Naive thymus-derived CD8-positive, alpha-beta T cell (primary cell): ENCODE results near the gene CLEC7A. TPM values are rescaled to one million over a fixed set of nuclear protein-coding genes. Genes with fewer than 3 reads are reported as not detected.

Experiments
- ATAC-seq, 2 donors: fragments of 150-1000 bp; cut with Tn5 transposase in 1 of 2; sonication (Bioruptor Pico), chemical (Tn5 transposase) in 1 of 2; 1 replicate in 1 of 2; 2 replicates in 1 of 2; pipeline ENCODE4 v1.10.0; 2021; ENCODE audit warnings: mild to moderate bottlenecking in 2 of 2, moderate library complexity in 2 of 2
- POLR2A ChIA-PET: fragments of 350-600 bp; sonication (Branson Sonifier 250); formaldehyde crosslinking; loops from one replicate; lab custom pipeline; 2021; ENCODE audit warnings: antibody characterized with exemption; lab: Charles Lee
- DNase-seq, 10 donors: peaks; one replicate each; pipeline versions ENCODE4 v3.0.0 to v3.0.0-alpha.2; 2020 to 2022
- H3K27ac Mint-ChIP-seq, 10 donors: one replicate each; pipeline ENCODE4 v1.8.0; 2020 to 2022; ENCODE audit warnings: mild to moderate bottlenecking in 10 of 10, mixed read lengths in 10 of 10, moderate library complexity in 4 of 10, inconsistent platforms in 1 of 10
- H3K27me3 Mint-ChIP-seq, 5 donors: one replicate each; pipeline ENCODE4 v1.8.0; 2021 to 2022; ENCODE audit warnings: mixed read lengths in 5 of 5
- H3K36me3 Mint-ChIP-seq, 3 donors: one replicate each; pipeline ENCODE4 v1.8.0; 2020 to 2022; ENCODE audit warnings: mixed read lengths in 3 of 3, mild to moderate bottlenecking in 2 of 3, inconsistent platforms in 1 of 3
- H3K4me1 Mint-ChIP-seq, 4 donors: one replicate each; pipeline ENCODE4 v1.8.0; 2021 to 2022; ENCODE audit warnings: mixed read lengths in 4 of 4
- H3K4me3 Mint-ChIP-seq, 10 donors: one replicate each; pipeline ENCODE4 v1.8.0; 2020 to 2022; ENCODE audit warnings: mild to moderate bottlenecking in 10 of 10, mixed read lengths in 10 of 10, moderate library complexity in 6 of 10, inconsistent platforms in 1 of 10
- H3K9me3 Mint-ChIP-seq, 9 donors: one replicate each; pipeline ENCODE4 v1.8.0; 2020 to 2022; ENCODE audit warnings: mixed read lengths in 9 of 9, mild to moderate bottlenecking in 3 of 9, inconsistent platforms in 1 of 9, moderate library complexity in 1 of 9
- polyA plus RNA-seq, 3 donors: library from polyadenylated mRNA; unstranded; fragments of 300-500 nt; fragmentation: Illumina TruSeq; gene quantifications; one replicate each; pipeline ENCODE4 v1.2.3, GENCODE V29; 2021
- total RNA-seq, 8 experiments: library from RNA in 2 of 8; stranded (reverse) in 2 of 8; gene quantifications; one replicate each; pipeline ENCODE4 v1.2.3 and lab custom pipeline; 2021 to 2026

CLEC7A gene
- total and polyA plus RNA-seq, 5 experiments from 2014 or later = 0.44 TPM; not detected in 4

GRCh38 chr12:10132850-10133370 is 2.9 kb upstream of the CLEC7A start:
- no peak for DNase-seq
- POLR2A ChIA-PET = no interaction called here
- ATAC-seq = no peak
- Mint-ChIP-seq H3K4me1 (peaks cover 0 to 14% (median 4%) of the 10 kb centered on the region in 4 donors), H3K27me3 (peaks cover 0 to 22% (median 2%) of the 10 kb centered on the region in 5 donors), H3K9me3 (no peaks in the 10 kb centered on the region), H3K4me3 (no peak overlapping the region), H3K27ac (no peak overlapping the region), H3K36me3 (no peaks in the 10 kb centered on the region)

DNA sequence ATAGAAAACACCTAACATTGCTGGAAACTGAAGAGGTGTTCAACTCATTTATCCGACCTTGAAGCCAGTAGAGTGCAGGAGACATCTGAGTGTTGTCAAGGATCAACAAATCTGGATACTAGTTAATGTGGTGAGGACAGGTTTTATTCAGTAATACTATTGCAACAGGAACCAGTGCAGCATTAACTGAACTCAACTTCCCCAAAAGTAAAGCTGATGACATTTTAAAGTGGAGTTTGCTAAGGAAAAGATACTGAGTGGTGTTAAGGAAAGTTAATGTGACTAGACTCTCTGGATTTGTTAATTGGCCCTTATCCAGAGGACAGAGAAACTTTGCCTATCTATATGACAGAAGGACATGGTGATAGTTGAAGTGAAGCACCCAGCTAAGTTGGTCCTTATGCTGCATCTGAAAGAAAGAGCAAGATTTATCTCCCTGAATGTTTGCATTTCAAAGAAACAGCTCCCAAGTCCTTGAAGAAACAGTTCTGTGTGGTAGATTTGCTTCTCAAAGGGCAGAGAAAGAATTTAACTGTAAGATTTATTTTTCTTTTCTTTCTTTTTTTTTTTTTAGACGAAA is 1.2 kb upstream of the CLEC7A start:
- H3K4me3 Mint-ChIP-seq = no peak overlapping the region
- DNase-seq (no peak), ATAC-seq (no peak)
- H3K27me3 Mint-ChIP-seq = peaks cover 2 to 27% (median 6%) of the 10 kb centered on the region in 5 donors
- no peaks in the 10 kb centered on the region for H3K36me3 Mint-ChIP-seq
- no peaks in the 10 kb centered on the region for H3K9me3 Mint-ChIP-seq
- H3K27ac Mint-ChIP-seq = peak overlapping the region in 1 of 10 donors; percentile 36
- POLR2A ChIA-PET = no interaction called here
- H3K4me1 Mint-ChIP-seq = peaks cover 0 to 14% (median 4%) of the 10 kb centered on the region in 4 donors

DNA sequence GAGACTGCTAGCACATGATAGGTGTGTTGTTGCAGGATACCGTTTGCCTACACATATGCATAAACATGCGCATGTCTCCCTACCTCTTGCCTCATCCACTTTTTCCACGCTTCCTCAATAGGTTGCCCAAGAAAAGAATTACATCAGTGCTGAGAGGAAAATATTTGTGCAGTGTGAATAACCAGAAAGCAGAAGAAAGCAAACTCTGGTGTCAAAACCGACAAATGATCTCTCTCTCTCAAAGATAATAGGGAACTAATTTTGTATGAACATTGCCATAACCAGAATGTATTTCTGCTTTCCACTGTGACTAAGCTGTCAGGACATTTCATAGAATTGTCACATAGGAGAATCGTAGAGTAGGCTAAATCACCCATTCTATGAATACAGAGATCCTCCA is 1.3 kb downstream of the CLEC7A start:
- Mint-ChIP-seq H3K9me3 (no peaks in the 10 kb centered on the region), H3K27me3 (peaks cover 2 to 28% (median 9%) of the 10 kb centered on the region in 5 donors), H3K36me3 (no peaks in the 10 kb centered on the region), H3K4me3 (peak overlapping the region in 1 of 10 donors; percentile 50), H3K4me1 (peaks cover 0 to 14% (median 4%) of the 10 kb centered on the region in 4 donors), H3K27ac (peak overlapping the region in 1 of 10 donors; percentile 27)
- POLR2A ChIA-PET = no interaction called here
- DNase-seq (no peak), ATAC-seq (no peak)

GRCh38 chr12:10126413-10126812 is 3.6 kb downstream of the CLEC7A start:
- POLR2A ChIA-PET = no interaction called here
- H3K4me1 Mint-ChIP-seq = peaks cover 0 to 15% (median 4%) of the 10 kb centered on the region in 4 donors
- ATAC-seq (no peak), DNase-seq (no peak)
- no peak overlapping the region for H3K27ac Mint-ChIP-seq
- peaks cover 0 to 2% (median 0%) of the 10 kb centered on the region in 9 donors for H3K9me3 Mint-ChIP-seq
- no peak overlapping the region for H3K4me3 Mint-ChIP-seq
- peaks cover 2 to 18% (median 9%) of the 10 kb centered on the region in 5 donors for H3K27me3 Mint-ChIP-seq
- no peaks in the 10 kb centered on the region for H3K36me3 Mint-ChIP-seq

- Mint-ChIP-seq H3K27me3 (peaks cover 2 to 9% (median 6%) of the 10 kb centered on the region in 5 donors), H3K4me1 (peaks cover 0 to 3% (median 0%) of the 10 kb centered on the region in 4 donors), H3K4me3 (no peak overlapping the region), H3K9me3 (peaks cover 0 to 4% (median 0%) of the 10 kb centered on the region in 9 donors), H3K27ac (no peak overlapping the region), H3K36me3 (no peaks in the 10 kb centered on the region)
- ATAC-seq (no peak), DNase-seq (no peak)
- POLR2A ChIA-PET = no interaction called here
Measured at GRCh38 chr12:10122689-10123088, 7.3 kb downstream of the CLEC7A start.

DNA sequence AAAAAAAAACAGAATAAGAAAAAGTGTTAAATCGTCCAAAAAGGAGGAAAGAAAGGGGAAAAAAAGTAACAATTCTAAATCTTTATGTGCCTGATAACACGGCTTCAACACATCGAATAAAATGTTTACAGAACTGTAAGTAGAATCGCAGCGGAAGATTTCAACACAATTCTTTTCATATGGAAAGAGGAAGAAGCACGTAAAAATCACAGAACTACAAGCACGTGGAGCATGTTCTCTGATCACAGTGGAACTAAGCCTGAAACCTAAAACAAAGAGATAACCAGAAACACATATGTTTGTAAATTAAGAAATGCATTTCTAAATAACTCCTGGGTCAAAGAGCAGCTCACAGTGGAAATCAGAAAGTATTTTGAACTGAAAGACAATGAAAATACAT is 8.7 kb downstream of the CLEC7A start:
- POLR2A ChIA-PET = no interaction called here
- peaks cover 0 to 3% (median 0%) of the 10 kb centered on the region in 5 donors for H3K27me3 Mint-ChIP-seq
- H3K4me3 Mint-ChIP-seq = no peak overlapping the region
- peaks cover 0 to 3% (median 0%) of the 10 kb centered on the region in 4 donors for H3K4me1 Mint-ChIP-seq
- no peaks in the 10 kb centered on the region for H3K36me3 Mint-ChIP-seq
- H3K9me3 Mint-ChIP-seq = peaks cover 0 to 4% (median 0%) of the 10 kb centered on the region in 9 donors
- ATAC-seq = no peak
- no peak for DNase-seq
- peak overlapping the region in 1 of 10 donors; percentile 12 for H3K27ac Mint-ChIP-seq

GRCh38 chr12:10119066-10119465 is 10.9 kb downstream of the CLEC7A start:
- POLR2A ChIA-PET = no interaction called here
- no peak for DNase-seq
- Mint-ChIP-seq H3K9me3 (peaks cover 0 to 4% (median 0%) of the 10 kb centered on the region in 9 donors), H3K27ac (no peak overlapping the region), H3K36me3 (no peaks in the 10 kb centered on the region), H3K27me3 (no peaks in the 10 kb centered on the region), H3K4me1 (peaks cover 0 to 3% (median 0%) of the 10 kb centered on the region in 4 donors), H3K4me3 (no peak overlapping the region)
- ATAC-seq = no peak

- H3K4me3 Mint-ChIP-seq = no peak overlapping the region
- POLR2A ChIA-PET = no interaction called here
Measured at GRCh38 chr12:10115890-10116289, 14.1 kb downstream of the CLEC7A start.

DNA sequence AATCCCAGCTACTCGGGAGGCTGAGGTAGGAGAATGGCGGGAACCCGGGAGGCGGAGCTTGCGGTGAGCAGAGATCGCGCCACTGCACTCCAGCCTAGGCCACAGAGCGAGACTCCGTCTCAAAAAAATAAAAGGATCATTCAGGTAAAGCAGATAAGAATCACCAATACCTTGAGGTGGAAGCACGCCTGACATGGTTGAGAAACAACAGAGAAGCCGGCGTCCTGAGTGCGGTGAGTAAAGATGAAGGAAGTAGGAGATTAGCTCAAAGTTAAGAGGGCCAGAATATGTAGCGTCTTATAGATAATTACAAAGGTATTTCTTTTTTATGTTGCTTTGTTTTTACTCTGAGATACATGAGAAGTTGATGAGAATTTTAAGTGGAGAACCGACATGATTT is 14.7 kb downstream of the CLEC7A start:
- no peak overlapping the region for H3K4me3 Mint-ChIP-seq
- H3K27ac Mint-ChIP-seq = peak overlapping the region in 1 of 10 donors; percentile 51
- H3K36me3 Mint-ChIP-seq = no peaks in the 10 kb centered on the region
- no peak for ATAC-seq
- POLR2A ChIA-PET = no interaction called here
- peaks cover 0 to 4% (median 0%) of the 10 kb centered on the region in 9 donors for H3K9me3 Mint-ChIP-seq
- no peak for DNase-seq
- H3K4me1 Mint-ChIP-seq = no peaks in the 10 kb centered on the region
- H3K27me3 Mint-ChIP-seq = no peaks in the 10 kb centered on the region

More at GRCh38 chr12:10115890-10116289, 14.1 kb downstream of the CLEC7A start:
- DNase-seq = no peak
- no peaks in the 10 kb centered on the region for H3K27me3 Mint-ChIP-seq
- H3K4me1 Mint-ChIP-seq = no peaks in the 10 kb centered on the region
- H3K36me3 Mint-ChIP-seq = no peaks in the 10 kb centered on the region
- no peak overlapping the region for H3K27ac Mint-ChIP-seq
- no peak for ATAC-seq
- H3K9me3 Mint-ChIP-seq = peaks cover 0 to 4% (median 0%) of the 10 kb centered on the region in 9 donors

- DNase-seq = no peak
- Mint-ChIP-seq H3K9me3 (peaks cover 0 to 5% (median 0%) of the 10 kb centered on the region in 9 donors), H3K27me3 (peaks cover 0 to 3% (median 0%) of the 10 kb centered on the region in 5 donors), H3K4me3 (no peak overlapping the region), H3K4me1 (no peaks in the 10 kb centered on the region), H3K36me3 (no peaks in the 10 kb centered on the region), H3K27ac (no peak overlapping the region)
- ATAC-seq = no peak
- POLR2A ChIA-PET = no interaction called here
Measured at GRCh38 chr12:10113920-10114319, 16.1 kb downstream of the CLEC7A start.

GRCh38 chr12:10113075-10113474 is 16.9 kb downstream of the CLEC7A start:
- Mint-ChIP-seq H3K4me1 (no peaks in the 10 kb centered on the region), H3K27me3 (peaks cover 0 to 6% (median 0%) of the 10 kb centered on the region in 5 donors), H3K36me3 (no peaks in the 10 kb centered on the region), H3K4me3 (no peak overlapping the region), H3K27ac (peak overlapping the region in 1 of 10 donors; percentile 6), H3K9me3 (peaks cover 0 to 5% (median 0%) of the 10 kb centered on the region in 9 donors)
- ATAC-seq (no peak), DNase-seq (no peak)
- POLR2A ChIA-PET = no interaction called here

GRCh38 chr12:10111451-10111850 is 18.5 kb downstream of the CLEC7A start:
- Mint-ChIP-seq H3K4me3 (no peak overlapping the region), H3K27me3 (peaks cover 0 to 7% (median 2%) of the 10 kb centered on the region in 5 donors), H3K36me3 (peaks cover 0 to 5% (median 0%) of the 10 kb centered on the region in 3 donors), H3K27ac (peak overlapping the region in 1 of 10 donors; percentile 63), H3K4me1 (no peaks in the 10 kb centered on the region), H3K9me3 (peaks cover 0 to 6% (median 2%) of the 10 kb centered on the region in 9 donors)
- ATAC-seq (no peak), DNase-seq (no peak)
- POLR2A ChIA-PET = no interaction called here

DNA sequence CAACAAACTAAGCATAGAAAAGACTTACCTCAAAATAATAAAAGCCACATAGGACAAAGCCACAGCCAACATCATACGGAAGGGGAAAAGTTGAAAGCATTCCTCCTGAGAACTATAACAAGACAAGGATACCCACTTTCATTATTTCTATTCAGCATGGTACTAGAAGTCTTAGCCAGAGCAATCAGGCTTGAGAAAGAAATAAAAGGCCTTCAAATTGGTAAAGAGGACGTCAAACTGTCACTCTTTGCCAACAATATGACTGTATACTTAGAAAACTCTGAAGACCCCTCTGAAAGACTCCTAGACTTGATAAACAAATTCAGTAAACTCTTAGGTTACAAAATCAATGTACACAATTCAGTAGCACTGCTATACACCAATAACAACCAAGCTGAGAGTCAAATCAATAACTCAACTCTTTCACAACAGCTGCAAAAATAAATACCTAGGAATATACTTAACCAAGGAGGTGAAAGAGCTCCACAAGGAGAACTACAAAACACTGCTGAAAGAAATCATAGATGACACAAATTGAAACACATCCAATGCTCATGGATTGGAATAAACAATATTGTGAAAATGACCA is 19.6 kb downstream of the CLEC7A start:
- DNase-seq (no peak), ATAC-seq (no peak)
- peaks cover 0 to 15% (median 5%) of the 10 kb centered on the region in 9 donors for H3K9me3 Mint-ChIP-seq
- H3K36me3 Mint-ChIP-seq = peaks cover 0 to 5% (median 0%) of the 10 kb centered on the region in 3 donors
- H3K27ac Mint-ChIP-seq = no peak overlapping the region
- no peaks in the 10 kb centered on the region for H3K4me1 Mint-ChIP-seq
- POLR2A ChIA-PET = no interaction called here
- H3K27me3 Mint-ChIP-seq = peaks cover 1 to 10% (median 8%) of the 10 kb centered on the region in 5 donors
- no peak overlapping the region for H3K4me3 Mint-ChIP-seq
